ENCODE measurements around the gene TXNDC11.
A peak's percentile ranks its signal among the peaks of the same experiment; 100 is the strongest.
"Not testable (repeated sequence)": the region's sequence is repeated elsewhere in the genome, so short reads cannot be mapped to it uniquely, and the experiment has no call there.

Gene TXNDC11

GRCh38 chr16:11742536-11743307 lies at the start of gene TXNDC11:
TSS of gene TXNDC11 (minus strand) at chr16:11742857. CDS start at chr16:11742730, 127 bp downstream.
- peak; percentile 100 for DNase-seq

- DNase-seq, result no peak
Observed at GRCh38 chr16:11791144-11791828, 48.6 kb upstream of the TXNDC11 start.

- no peak for DNase-seq
Observed at GRCh38 chr16:11788914-11789313, 46.3 kb upstream of the TXNDC11 start.

- not testable (repeated sequence) for DNase-seq
Observed at GRCh38 chr16:11784980-11785599, 42.4 kb upstream of the TXNDC11 start.

- not testable (repeated sequence) for DNase-seq
Observed at GRCh38 chr16:11784381-11784780, 41.7 kb upstream of the TXNDC11 start.

- DNase-seq, result no peak
Observed at GRCh38 chr16:11784038-11784369, 41.3 kb upstream of the TXNDC11 start.

- DNase-seq, result peak; percentile 43
Observed at GRCh38 chr16:11783319-11784037, 40.8 kb upstream of the TXNDC11 start.

GRCh38 chr16:11781773-11782172 lies 39.1 kb upstream of the TXNDC11 start:
- DNase-seq, result no peak

GRCh38 chr16:11780991-11781680 lies 38.5 kb upstream of the TXNDC11 start:
- no peak for DNase-seq

- DNase-seq, result no peak
Observed at GRCh38 chr16:11779074-11779473, 36.4 kb upstream of the TXNDC11 start.

- DNase-seq, result no peak
Observed at GRCh38 chr16:11774065-11774626, 31.5 kb upstream of the TXNDC11 start.

GRCh38 chr16:11768849-11769248 lies 26.2 kb upstream of the TXNDC11 start:
- no peak for DNase-seq

GRCh38 chr16:11762431-11762830 lies 19.8 kb upstream of the TXNDC11 start:
- no peak for DNase-seq

GRCh38 chr16:11759997-11760396 lies 17.3 kb upstream of the TXNDC11 start:
- no peak for DNase-seq

GRCh38 chr16:11759163-11759834 lies 16.6 kb upstream of the TXNDC11 start:
- DNase-seq, result no peak

- no peak for DNase-seq
Observed at GRCh38 chr16:11757671-11758545, 15.3 kb upstream of the TXNDC11 start.

- DNase-seq, result no peak
Observed at GRCh38 chr16:11756248-11756647, 13.6 kb upstream of the TXNDC11 start.

GRCh38 chr16:11755022-11755760 lies 12.5 kb upstream of the TXNDC11 start:
- no peak for DNase-seq

GRCh38 chr16:11752856-11753255 lies 10.2 kb upstream of the TXNDC11 start:
- no peak for DNase-seq

- DNase-seq, result no peak
Observed at GRCh38 chr16:11750056-11750455, 7.4 kb upstream of the TXNDC11 start.
